Peyer's patch (tissue), 4 donors: Measurements from ENCODE around the gene ZCCHC14. TPM values are rescaled to one million over a fixed set of nuclear protein-coding genes. Genes with fewer than 3 reads are reported as not detected.
"Not testable (repeated sequence)": the region's sequence is repeated elsewhere in the genome, so short reads cannot be mapped to it uniquely, and the experiment has no call there.

Experiments
- DNase-seq, 3 donors: peaks; one replicate each; pipeline ENCODE4 v3.0.0-alpha.2; 2017 to 2019
- H3K27ac ChIP-seq, 4 donors: fragments of 200-600 bp; sonication (generic); one replicate each; pipeline ENCODE4 v1.5.1; 2016 to 2019
- H3K27me3 ChIP-seq, 2 donors: fragments of 200-600 bp; sonication (generic); one replicate each; pipeline ENCODE4 v1.5.1; 2019
- H3K36me3 ChIP-seq, 3 donors: fragments of 200-600 bp; sonication (generic); one replicate each; pipeline ENCODE4 v1.5.1; 2016 to 2019
- H3K4me1 ChIP-seq, 4 donors: fragments of 200-600 bp; sonication (generic); one replicate each; pipeline ENCODE4 v1.5.1; 2016 to 2019
- H3K4me3 ChIP-seq, 4 donors: fragments of 200-600 bp; sonication (generic); 1 replicate in 3 of 4; 2 replicates in 1 of 4; pipeline ENCODE4 v1.5.1; 2016 to 2019; ENCODE audit warnings: mild to moderate bottlenecking in 1 of 4
- H3K9me3 ChIP-seq, 4 donors: fragments of 200-600 bp; sonication (generic); one replicate each; pipeline ENCODE4 v1.5.1; 2016 to 2019; ENCODE audit warnings: mild to moderate bottlenecking in 1 of 4
- CTCF ChIP-seq, 6 experiments: fragments of 450-650 bp in 4 of 6; fragments of 200-600 bp in 2 of 6; sonication (generic) in 1 of 6; IDR thresholded peaks; one replicate each; pipeline ENCODE4 v1.5.1; 2017 to 2019; ENCODE audit warnings: antibody characterized with exemption in 6 of 6, mild to moderate bottlenecking in 3 of 6, moderate library complexity in 1 of 6
- POLR2A ChIP-seq, 2 donors: fragments of 450-650 bp; IDR thresholded peaks; one replicate each; pipeline ENCODE4 v1.5.1; 2017; ENCODE audit warnings: antibody characterized with exemption in 2 of 2, mild to moderate bottlenecking in 2 of 2, moderate library complexity in 2 of 2
- total RNA-seq, 4 donors: library from RNA; depleted of rRNA; stranded (reverse); fragments of >200 nt; gene quantifications; one replicate each; pipeline ENCODE4 v1.1.0, GENCODE V29; 2016

The ZCCHC14 gene
- total RNA-seq, 4 donors from 2014 or later, result 28.1 to 68.9 (median 55.9) TPM

- no peaks in the 10 kb centered on the region for H3K27me3 ChIP-seq
- DNase-seq, result no peak
- H3K27ac ChIP-seq, result peak overlapping the region in 2 of 4 donors; percentile 74 to 91
- H3K4me1 ChIP-seq, result peaks cover 5 to 30% (median 11%) of the 10 kb centered on the region in 4 donors
- no peak for TF ChIP-seq CTCF (IDR thresholded peaks at IDR 0.05)
- H3K9me3 ChIP-seq, result no peaks in the 10 kb centered on the region
- no peak overlapping the region for H3K4me3 ChIP-seq
- no peaks in the 10 kb centered on the region for H3K36me3 ChIP-seq
These were observed 5.7 kb upstream of the ZCCHC14 start for GRCh38 chr16:87498324-87499188.

GRCh38 chr16:87497767-87498290, 5.0 kb upstream of the ZCCHC14 start:
- peak overlapping the region in 3 of 4 donors; percentile 15 to 91 (median 74) for H3K27ac ChIP-seq
- H3K9me3 ChIP-seq, H3K36me3 ChIP-seq, H3K27me3 ChIP-seq: not testable (repeated sequence)
- peaks cover 5 to 34% (median 11%) of the 10 kb centered on the region in 4 donors for H3K4me1 ChIP-seq
- H3K4me3 ChIP-seq, result peak overlapping the region in 1 of 4 donors; percentile 24
- DNase-seq, result peak in 1 of 3 donors; percentile 47

GRCh38 chr16:87497023-87497766, 4.4 kb upstream of the ZCCHC14 start:
- Histone ChIP-seq H3K4me1 (peaks cover 5 to 34% (median 11%) of the 10 kb centered on the region in 4 donors), H3K27ac (peak overlapping the region in 3 of 4 donors; percentile 68 to 91 (median 84))
- H3K36me3 ChIP-seq, H3K4me3 ChIP-seq, H3K27me3 ChIP-seq, H3K9me3 ChIP-seq: not testable (repeated sequence)
- peak in 2 of 3 donors; percentile 78 to 81 for DNase-seq
- TF ChIP-seq POLR2A (IDR thresholded peaks at IDR 0.05), result peak in 1 of 2 donors; percentile 21

GRCh38 chr16:87496447-87496801, 3.6 kb upstream of the ZCCHC14 start:
- Histone ChIP-seq H3K4me1 (peaks cover 5 to 34% (median 11%) of the 10 kb centered on the region in 4 donors), H3K27ac (peak overlapping the region in 3 of 4 donors; percentile 68 to 91 (median 84)), H3K9me3 (no peaks in the 10 kb centered on the region), H3K27me3 (no peaks in the 10 kb centered on the region), H3K4me3 (no peak overlapping the region), H3K36me3 (no peaks in the 10 kb centered on the region)
- no peak for DNase-seq
- TF ChIP-seq POLR2A (IDR thresholded peaks at IDR 0.05), result no peak
- TF ChIP-seq CTCF (IDR thresholded peaks at IDR 0.05), result no peak

GRCh38 chr16:87495578-87496446, 3.0 kb upstream of the ZCCHC14 start:
- no peak overlapping the region for H3K4me3 ChIP-seq
- peak overlapping the region in 3 of 4 donors; percentile 68 to 91 (median 84) for H3K27ac ChIP-seq
- peaks cover 5 to 39% (median 11%) of the 10 kb centered on the region in 4 donors for H3K4me1 ChIP-seq
- no peak for TF ChIP-seq POLR2A (IDR thresholded peaks at IDR 0.05)
- no peak for TF ChIP-seq CTCF (IDR thresholded peaks at IDR 0.05)
- H3K9me3 ChIP-seq, result no peaks in the 10 kb centered on the region
- no peaks in the 10 kb centered on the region for H3K36me3 ChIP-seq
- DNase-seq, result peak in 1 of 3 donors; percentile 50
- no peaks in the 10 kb centered on the region for H3K27me3 ChIP-seq
